ENCODE data around the gene LRRC9. TPM values are rescaled to one million over a fixed set of nuclear protein-coding genes. Genes with fewer than 3 reads are reported as not detected.

Gene LRRC9
- total RNA-seq, 1 donor: under 0.01 TPM

DNA sequence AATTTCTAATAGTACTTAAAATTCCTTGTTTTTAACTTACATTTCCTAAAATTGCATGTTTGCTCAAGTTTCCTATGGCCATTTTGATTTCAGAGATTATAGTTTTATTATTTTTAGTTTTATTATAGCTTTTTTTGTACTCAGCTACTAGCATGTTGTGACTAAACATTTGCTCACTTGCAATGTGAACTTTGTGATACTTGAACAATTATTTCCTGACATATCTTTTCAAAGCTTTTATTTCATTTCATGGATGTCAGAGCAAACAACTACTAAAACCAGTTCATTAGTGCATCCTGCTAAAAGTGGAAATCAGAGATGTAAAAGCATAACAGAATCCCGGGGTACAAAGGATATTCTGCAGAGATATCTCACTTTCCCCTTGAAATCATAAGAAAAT is 138.1 kb downstream of the LRRC9 start:
- TF ChIP-seq, protein P1, sequence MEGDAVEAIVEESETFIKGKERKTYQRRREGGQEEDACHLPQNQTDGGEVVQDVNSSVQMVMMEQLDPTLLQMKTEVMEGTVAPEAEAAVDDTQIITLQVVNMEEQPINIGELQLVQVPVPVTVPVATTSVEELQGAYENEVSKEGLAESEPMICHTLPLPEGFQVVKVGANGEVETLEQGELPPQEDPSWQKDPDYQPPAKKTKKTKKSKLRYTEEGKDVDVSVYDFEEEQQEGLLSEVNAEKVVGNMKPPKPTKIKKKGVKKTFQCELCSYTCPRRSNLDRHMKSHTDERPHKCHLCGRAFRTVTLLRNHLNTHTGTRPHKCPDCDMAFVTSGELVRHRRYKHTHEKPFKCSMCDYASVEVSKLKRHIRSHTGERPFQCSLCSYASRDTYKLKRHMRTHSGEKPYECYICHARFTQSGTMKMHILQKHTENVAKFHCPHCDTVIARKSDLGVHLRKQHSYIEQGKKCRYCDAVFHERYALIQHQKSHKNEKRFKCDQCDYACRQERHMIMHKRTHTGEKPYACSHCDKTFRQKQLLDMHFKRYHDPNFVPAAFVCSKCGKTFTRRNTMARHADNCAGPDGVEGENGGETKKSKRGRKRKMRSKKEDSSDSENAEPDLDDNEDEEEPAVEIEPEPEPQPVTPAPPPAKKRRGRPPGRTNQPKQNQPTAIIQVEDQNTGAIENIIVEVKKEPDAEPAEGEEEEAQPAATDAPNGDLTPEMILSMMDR (IDR thresholded peaks at IDR 0.05; ENCODE audit: insufficient read depth, low read depth, low read length): no peak
- DNase-seq (ENCODE audit: low read depth): no peak
- H3K4me3 ChIP-seq (ENCODE audit: low read depth, low read length): no peak overlapping the region

- no peak overlapping the region for H3K4me3 ChIP-seq (ENCODE audit: low read depth, low read length)
- TF ChIP-seq, protein P1 (IDR thresholded peaks at IDR 0.05; ENCODE audit: insufficient read depth, low read depth, low read length): no peak
- peak; percentile 14 for DNase-seq (ENCODE audit: low read depth)
Measured at GRCh38 chr14:60061371-60061770, 141.4 kb downstream of the LRRC9 start.

- DNase-seq (ENCODE audit: low read depth): peak; percentile 62
- H3K4me3 ChIP-seq (ENCODE audit: low read depth, low read length): no peak overlapping the region
- TF ChIP-seq, protein P1 (IDR thresholded peaks at IDR 0.05; ENCODE audit: insufficient read depth, low read depth, low read length): peak; percentile 63
Measured at GRCh38 chr14:60064491-60065072, 144.6 kb downstream of the LRRC9 start.

DNA sequence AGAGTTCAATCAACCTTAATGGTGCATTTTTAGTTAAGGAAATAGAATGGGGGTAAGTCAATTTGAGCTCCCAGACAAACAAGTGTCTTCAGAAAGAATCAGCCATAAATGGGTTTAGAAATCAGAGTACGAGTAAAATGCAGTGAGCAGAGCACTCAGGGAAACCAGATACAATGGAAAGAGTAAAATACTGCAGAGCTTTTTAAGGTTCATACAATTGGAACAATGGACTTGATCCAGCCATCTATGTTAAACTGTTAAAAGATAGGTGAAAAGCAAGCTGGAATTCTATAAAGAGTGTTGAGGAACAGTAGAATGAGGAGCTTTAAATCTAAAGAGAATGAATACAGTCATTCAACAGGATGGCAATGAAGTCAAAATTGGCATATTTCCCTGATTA is 147.9 kb downstream of the LRRC9 start:
- H3K4me3 ChIP-seq (ENCODE audit: low read depth, low read length): no peak overlapping the region
- TF ChIP-seq, protein P1 (IDR thresholded peaks at IDR 0.05; ENCODE audit: insufficient read depth, low read depth, low read length): no peak
- no peak for DNase-seq (ENCODE audit: low read depth)

DNA sequence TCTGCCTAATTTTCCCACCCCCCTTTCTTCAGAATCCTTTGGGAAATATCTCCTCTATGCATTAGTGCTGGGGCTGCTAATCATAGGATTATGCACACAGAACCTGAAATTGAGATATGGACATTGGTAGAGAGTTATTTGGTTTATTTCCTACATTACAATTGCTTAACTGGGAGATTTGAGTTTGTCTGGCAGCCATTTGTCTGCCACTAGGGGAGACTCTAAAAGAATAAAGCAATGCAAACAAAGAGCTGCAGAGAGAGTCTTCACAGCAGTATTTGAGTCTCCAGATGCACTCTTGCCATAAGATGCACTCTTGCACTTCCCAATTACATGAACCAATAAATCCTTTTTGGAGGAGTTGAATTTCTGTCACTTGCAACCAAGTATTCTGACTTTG is 159.8 kb downstream of the LRRC9 start:
- TF ChIP-seq, protein P1 (IDR thresholded peaks at IDR 0.05; ENCODE audit: insufficient read depth, low read depth, low read length): peak; percentile 30
- DNase-seq (ENCODE audit: low read depth): no peak
- H3K4me3 ChIP-seq (ENCODE audit: low read depth, low read length): no peak overlapping the region

- peak; percentile 32 for DNase-seq (ENCODE audit: low read depth)
- TF ChIP-seq, protein P1 (IDR thresholded peaks at IDR 0.05; ENCODE audit: insufficient read depth, low read depth, low read length): no peak
- no peak overlapping the region for H3K4me3 ChIP-seq (ENCODE audit: low read depth, low read length)
Measured at GRCh38 chr14:60085085-60085484, 165.1 kb downstream of the LRRC9 start.

- TF ChIP-seq, protein P1 (IDR thresholded peaks at IDR 0.05; ENCODE audit: insufficient read depth, low read depth, low read length): no peak
- no peak overlapping the region for H3K4me3 ChIP-seq (ENCODE audit: low read depth, low read length)
- DNase-seq (ENCODE audit: low read depth): no peak
Measured at GRCh38 chr14:60085693-60086092, 165.7 kb downstream of the LRRC9 start.

Data from fibroblast of villous mesenchyme (primary cell).